ENCODE data around the gene SNRK.
"Not testable (repeated sequence)": the region's sequence is repeated elsewhere in the genome, so short reads cannot be mapped to it uniquely, and the experiment has no call there.

SNRK gene

DNA sequence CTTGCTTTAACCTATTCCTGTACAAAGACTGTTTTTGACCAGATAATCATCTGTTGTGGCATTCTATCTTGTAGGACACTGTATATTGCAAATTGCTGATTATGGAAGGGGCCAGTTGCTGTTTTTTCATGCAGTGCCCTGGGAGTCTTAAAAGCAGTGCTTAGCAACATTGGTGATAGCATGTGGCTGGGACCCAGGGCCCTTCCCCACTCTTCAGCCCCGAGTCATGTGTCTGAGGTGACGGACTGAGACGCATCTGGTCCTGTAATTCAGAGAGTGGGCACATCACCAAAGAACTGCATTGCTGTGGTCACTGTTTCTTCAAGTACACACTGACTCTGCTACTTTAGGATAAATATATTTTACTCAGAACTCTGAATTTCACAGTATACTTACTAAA is 63.4 kb downstream of the SNRK start:
- no peak overlapping the region for H3K27ac ChIP-seq
- CTCF ChIA-PET: interaction anchor here (0.6 kb wide), 1 partner anchor 16 kb away, joined by 3 read pairs; no protein-coding TSS in a partner anchor
- TF ChIP-seq CTCF (conservative IDR thresholded peaks at IDR 0.05; ENCODE audit: low read depth): no peak
- POLR2A ChIA-PET (ENCODE audit: low non-redundant PET): no interaction called here
- DNase-seq (ENCODE audit: low spot score): no peak

GRCh38 chr3:43353393-43353792 is 67.1 kb downstream of the SNRK start:
- CTCF ChIA-PET: no interaction called here
- no peak overlapping the region for H3K27ac ChIP-seq
- no peak for TF ChIP-seq CTCF (conservative IDR thresholded peaks at IDR 0.05; ENCODE audit: low read depth)
- DNase-seq (ENCODE audit: low spot score): no peak
- POLR2A ChIA-PET (ENCODE audit: low non-redundant PET): no interaction called here

- H3K27ac ChIP-seq: no peak overlapping the region
- ChIA-PET CTCF (no interaction called here), POLR2A (ENCODE audit: low non-redundant PET) (no interaction called here)
- DNase-seq (ENCODE audit: low spot score): no peak
- TF ChIP-seq CTCF (conservative IDR thresholded peaks at IDR 0.05; ENCODE audit: low read depth): no peak
Observed at GRCh38 chr3:43353923-43354670, 67.8 kb downstream of the SNRK start.

DNA sequence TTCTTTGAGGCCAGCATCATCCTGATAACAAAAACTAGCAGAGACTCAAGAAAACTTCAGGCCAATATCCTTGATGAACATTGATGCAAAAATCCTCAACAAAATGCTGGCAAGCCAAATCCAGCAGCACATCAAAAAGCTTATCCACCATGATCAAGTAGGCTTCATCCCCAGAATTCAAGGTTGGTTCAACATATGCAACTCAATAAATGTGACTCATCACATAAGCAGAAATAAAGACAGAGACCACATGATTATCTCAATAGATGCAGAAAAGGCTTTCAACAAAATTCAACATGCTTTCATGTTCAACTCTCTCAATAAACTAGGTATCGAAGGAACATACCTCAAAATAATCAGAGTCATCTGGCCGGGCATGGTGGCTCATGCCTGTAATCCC is 69.7 kb downstream of the SNRK start:
- H3K27ac ChIP-seq; DNase-seq (ENCODE audit: low spot score); POLR2A ChIA-PET (ENCODE audit: low non-redundant PET); CTCF ChIA-PET: not testable (repeated sequence)

DNA sequence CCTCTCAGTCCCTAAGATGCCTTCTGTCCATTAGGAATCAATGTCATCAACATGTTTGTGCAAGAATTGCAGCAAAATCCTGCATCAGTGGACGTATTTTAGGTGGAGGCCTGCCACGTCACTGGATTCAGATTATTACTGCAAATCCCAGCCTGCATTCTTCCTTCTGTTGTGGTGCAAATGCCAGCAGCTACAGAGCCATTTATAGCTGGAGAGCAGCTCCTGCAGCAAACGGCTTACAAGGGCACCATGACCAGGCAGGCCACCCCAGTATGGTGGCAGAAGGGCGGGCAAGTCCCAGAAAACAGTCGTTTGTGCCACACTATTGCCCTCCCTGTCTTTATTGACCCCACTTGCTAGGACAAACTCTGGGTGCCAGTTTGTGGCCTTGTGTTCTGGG is 74.7 kb downstream of the SNRK start:
- CTCF ChIA-PET: no interaction called here
- DNase-seq (ENCODE audit: low spot score): no peak
- H3K27ac ChIP-seq: no peak overlapping the region
- no peak for TF ChIP-seq CTCF (conservative IDR thresholded peaks at IDR 0.05; ENCODE audit: low read depth)
- POLR2A ChIA-PET (ENCODE audit: low non-redundant PET): no interaction called here

GRCh38 chr3:43362183-43362582 is 75.8 kb downstream of the SNRK start:
- ChIA-PET POLR2A (ENCODE audit: low non-redundant PET) (no interaction called here), CTCF (no interaction called here)
- no peak overlapping the region for H3K27ac ChIP-seq
- no peak for DNase-seq (ENCODE audit: low spot score)
- TF ChIP-seq CTCF (conservative IDR thresholded peaks at IDR 0.05; ENCODE audit: low read depth): no peak

DNA sequence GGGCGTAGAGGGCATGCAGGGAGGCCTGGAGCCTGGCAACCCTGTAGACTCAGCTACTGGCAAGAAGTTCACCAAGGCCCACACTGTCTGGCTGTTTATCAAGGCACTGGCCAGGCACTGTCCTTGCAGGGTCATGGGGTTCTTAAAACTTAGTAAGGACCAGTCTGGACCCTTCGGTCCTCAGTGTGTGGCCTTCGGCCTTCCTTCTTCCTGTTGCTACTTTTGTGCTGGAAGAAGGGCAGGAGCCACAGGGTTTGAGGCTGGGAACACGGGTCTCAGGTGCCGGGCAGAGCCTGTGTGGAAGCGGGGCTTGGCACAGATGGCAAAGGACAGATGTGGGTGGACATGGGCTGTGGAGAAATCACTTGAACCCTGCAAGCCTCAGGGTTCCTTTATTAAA is 76.6 kb downstream of the SNRK start:
- POLR2A ChIA-PET (ENCODE audit: low non-redundant PET): no interaction called here
- CTCF ChIA-PET: interaction anchor here (0.7 kb wide), 1 partner anchor 39 kb away, joined by 4 read pairs; no protein-coding TSS in a partner anchor
- no peak for TF ChIP-seq CTCF (conservative IDR thresholded peaks at IDR 0.05; ENCODE audit: low read depth)
- no peak overlapping the region for H3K27ac ChIP-seq
- DNase-seq (ENCODE audit: low spot score): no peak
